ENCODE data around the gene GAB2. TPM values are rescaled to one million over a fixed set of nuclear protein-coding genes. Genes with fewer than 3 reads are reported as not detected.

Gene GAB2
- total and polyA plus RNA-seq, 10 of the 15 experiments (the other 5 are each of a cell fraction or from before 2014, with no cell fraction given): 0.69 to 12.6 (median 3.8) TPM

- peak; percentile 65 for TF ChIP-seq CUX1 (IDR thresholded peaks at IDR 0.05; ENCODE audit: insufficient replicate concordance, low read depth, low read length)
- TF ChIP-seq ASH2L (IDR thresholded peaks at IDR 0.05; ENCODE audit: borderline replicate concordance, low read depth): peak; percentile 63; the same call in 1 of the 2 replicates
- TF ChIP-seq GABPA (IDR thresholded peaks at IDR 0.05; ENCODE audit: low read depth): peak; percentile 52; the same call in 1 of the 2 replicates
- peak; percentile 75 for TF ChIP-seq POLR2AphosphoS5 (IDR thresholded peaks at IDR 0.05; ENCODE audit: low read length)
- TF ChIP-seq RBBP5 (conservative IDR thresholded peaks at IDR 0.05): 0 out of 2 replicates have a peak, but pooled peaks have one; percentile 30
- no peak for TF ChIP-seq ZNF24 (IDR thresholded peaks at IDR 0.05)
- peak; percentile 93 for TF ChIP-seq NFIC (IDR thresholded peaks at IDR 0.05; ENCODE audit: low read depth, low read length)
- peak; percentile 82; the same call in 1 of the 2 replicates for TF ChIP-seq PML (IDR thresholded peaks at IDR 0.05; ENCODE audit: low read length)
- TF ChIP-seq ZNF687 (IDR thresholded peaks at IDR 0.05): peak; percentile 91
- no peak for TF ChIP-seq SMAD1 (IDR thresholded peaks at IDR 0.05; ENCODE audit: low read depth, partially characterized antibody)
- TF ChIP-seq MTA2 (IDR thresholded peaks at IDR 0.05; ENCODE audit: low read depth): peak; percentile 93
- TF ChIP-seq ZSCAN29 (IDR thresholded peaks at IDR 0.05): no peak
- TF ChIP-seq RB1 (IDR thresholded peaks at IDR 0.05; ENCODE audit: borderline replicate concordance): peak; percentile 40; the same call in 1 of the 2 replicates
- TF ChIP-seq BMI1 (IDR thresholded peaks at IDR 0.05; ENCODE audit: borderline replicate concordance): no peak; the same call in 1 of the 2 replicates
- peak; percentile 94 for TF ChIP-seq NBN (IDR thresholded peaks at IDR 0.05)
- no peak for TF ChIP-seq CBX5 (IDR thresholded peaks at IDR 0.05; ENCODE audit: low read depth)
- TF ChIP-seq MYC (IDR thresholded peaks at IDR 0.05; ENCODE audit: insufficient read depth, insufficient read length, insufficient replicate concordance, low read length, severe bottlenecking): no peak
Observed at GRCh38 chr11:78465169-78465942, 47.7 kb upstream of the GAB2 start (continued).
